ENCODE results near the gene SLC4A4. TPM values are rescaled to one million over a fixed set of nuclear protein-coding genes. Genes with fewer than 3 reads are reported as not detected.

The SLC4A4 gene
- total and polyA plus RNA-seq, 2 of the 13 experiments (the other 11 are each of a cell fraction or from before 2014, with no cell fraction given): 0.01 TPM; not detected in 1

DNA sequence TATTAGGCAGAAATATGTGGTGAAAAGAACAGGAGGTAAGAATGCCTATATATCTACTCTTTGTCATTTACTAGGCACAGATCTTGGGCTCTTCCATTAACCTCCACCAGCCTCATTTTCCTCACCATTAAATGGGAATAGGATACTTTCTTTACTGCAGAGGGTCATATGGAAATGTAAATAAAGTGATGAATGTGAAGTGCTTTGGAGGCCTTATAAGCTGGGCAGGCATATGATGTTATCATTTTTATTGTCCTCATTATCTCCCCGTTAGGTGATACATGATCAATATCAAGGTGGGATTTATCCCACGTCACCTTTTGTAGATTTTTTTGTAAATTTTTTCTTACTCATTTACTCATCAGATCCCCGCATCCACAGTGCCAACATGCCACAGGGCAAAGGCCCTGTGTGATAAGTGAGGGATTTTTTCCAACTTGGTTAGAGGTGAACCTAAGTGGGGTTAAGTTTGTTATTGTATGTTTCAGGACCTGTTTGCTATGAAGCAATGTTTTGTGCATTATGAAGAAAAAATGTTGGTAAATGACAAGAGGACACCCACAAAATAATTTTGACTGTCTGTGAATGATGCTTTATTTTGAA lies 107.8 kb downstream of the SLC4A4 start:
- Histone ChIP-seq H3K79me2 (ENCODE audit: insufficient read depth, low read length) (no peaks in the 10 kb centered on the region), H3K9me3 (ENCODE audit: low read length) (no peaks in the 10 kb centered on the region), H4K20me1 (ENCODE audit: insufficient read depth, low read length) (no peaks in the 10 kb centered on the region), H2AFZ (ENCODE audit: low read length) (no peak overlapping the region), H3K4me1 (ENCODE audit: insufficient read depth, low read length) (no peaks in the 10 kb centered on the region), H3K4me3 (replicated peaks in 1 of 3; ENCODE audit: insufficient read depth in 1 of 3, low read depth in 2 of 3, low read length in 3 of 3) (no peak overlapping the region), H3K4me2 (ENCODE audit: low read depth, low read length) (no peak overlapping the region), H3K27me3 (ENCODE audit: control insufficient read depth in 1 of 2, insufficient read depth in 2 of 2, low read length in 2 of 2) (no peaks in the 10 kb centered on the region), H3K9ac (ENCODE audit: insufficient read depth, low read depth, low read length) (no peak overlapping the region), H3K27ac (ENCODE audit: extremely low read length, insufficient read depth, low read length) (no peak overlapping the region), H3K36me3 (replicated peaks in 1 of 2; ENCODE audit: control insufficient read depth in 1 of 2, insufficient read depth in 2 of 2, low read length in 2 of 2) (no peaks in the 10 kb centered on the region)
- POLR2A ChIA-PET: no interaction called here
- no peak for DNase-seq (ENCODE audit: low spot score)
- FAIRE-seq: no peak
- intact Hi-C loops (cut with micrococcal nuclease; ENCODE audit: unreplicated experiment): loop anchor here (10.0 kb wide), 1 partner anchor 1462 kb away; no protein-coding TSS in a partner anchor
- CTCF ChIA-PET (ENCODE audit: low intra/inter-chr PET ratio, low total read pairs): no interaction called here
- ATAC-seq: no peak
- in situ Hi-C loops (cut with HindIII; ENCODE audit: extremely low pct_ligation_motif_present, low pct_unique_long_range_greater_than_20kb): no loop called here
- WGBS (ENCODE audit: low lambda C conversion rate): 20% methylated on average over 3 of the region's 3 CpGs
- no TSS peak for BruUV-seq (replicated peaks)
- TF ChIP-seq DNMT1 (CRISPR knock-in tag; IDR thresholded peaks at IDR 0.05): no peak
- TF ChIP-seq ZBTB8A (CRISPR knock-in tag; IDR thresholded peaks at IDR 0.05; ENCODE audit: borderline replicate concordance, low read depth): no peak
- TF ChIP-seq, protein P1, sequence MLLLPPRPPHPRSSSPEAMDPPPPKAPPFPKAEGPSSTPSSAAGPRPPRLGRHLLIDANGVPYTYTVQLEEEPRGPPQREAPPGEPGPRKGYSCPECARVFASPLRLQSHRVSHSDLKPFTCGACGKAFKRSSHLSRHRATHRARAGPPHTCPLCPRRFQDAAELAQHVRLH (CRISPR knock-in tag; IDR thresholded peaks at IDR 0.05; ENCODE audit: borderline replicate concordance, low read depth): no peak
- TF ChIP-seq NPAS2 (CRISPR knock-in tag; IDR thresholded peaks at IDR 0.05; ENCODE audit: borderline replicate concordance): no peak
- no peak for TF ChIP-seq ZSCAN22 (CRISPR knock-in tag; IDR thresholded peaks at IDR 0.05)
- TF ChIP-seq CCAR2 (optimal IDR thresholded peaks at IDR 0.05; ENCODE audit: low read depth, low read length): no peak
- no peak for TF ChIP-seq PAX8 (CRISPR knock-in tag; IDR thresholded peaks at IDR 0.05; ENCODE audit: borderline replicate concordance)
- no peak for TF ChIP-seq EP300 (IDR thresholded peaks at IDR 0.05; ENCODE audit: low read depth in 2 of 2, low read length in 2 of 2)
- TF ChIP-seq EP300 (CRISPR knock-in tag; IDR thresholded peaks at IDR 0.05; ENCODE audit: borderline replicate concordance): no peak
- TF ChIP-seq ZNF138 (CRISPR knock-in tag; IDR thresholded peaks at IDR 0.05; ENCODE audit: low read depth): no peak
- TF ChIP-seq, protein P2, sequence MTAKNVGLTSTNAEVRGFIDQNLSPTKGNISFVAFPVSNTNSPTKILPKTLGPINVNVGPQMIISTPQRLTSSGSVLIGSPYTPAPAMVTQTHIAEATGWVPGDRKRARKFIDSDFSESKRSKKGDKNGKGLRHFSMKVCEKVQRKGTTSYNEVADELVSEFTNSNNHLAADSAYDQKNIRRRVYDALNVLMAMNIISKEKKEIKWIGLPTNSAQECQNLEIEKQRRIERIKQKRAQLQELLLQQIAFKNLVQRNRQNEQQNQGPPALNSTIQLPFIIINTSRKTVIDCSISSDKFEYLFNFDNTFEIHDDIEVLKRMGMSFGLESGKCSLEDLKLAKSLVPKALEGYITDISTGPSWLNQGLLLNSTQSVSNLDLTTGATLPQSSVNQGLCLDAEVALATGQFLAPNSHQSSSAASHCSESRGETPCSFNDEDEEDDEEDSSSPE (CRISPR knock-in tag; IDR thresholded peaks at IDR 0.05): no peak
- no peak for TF ChIP-seq ZMYM2 (CRISPR knock-in tag; IDR thresholded peaks at IDR 0.05)
- TF ChIP-seq, protein P3, sequence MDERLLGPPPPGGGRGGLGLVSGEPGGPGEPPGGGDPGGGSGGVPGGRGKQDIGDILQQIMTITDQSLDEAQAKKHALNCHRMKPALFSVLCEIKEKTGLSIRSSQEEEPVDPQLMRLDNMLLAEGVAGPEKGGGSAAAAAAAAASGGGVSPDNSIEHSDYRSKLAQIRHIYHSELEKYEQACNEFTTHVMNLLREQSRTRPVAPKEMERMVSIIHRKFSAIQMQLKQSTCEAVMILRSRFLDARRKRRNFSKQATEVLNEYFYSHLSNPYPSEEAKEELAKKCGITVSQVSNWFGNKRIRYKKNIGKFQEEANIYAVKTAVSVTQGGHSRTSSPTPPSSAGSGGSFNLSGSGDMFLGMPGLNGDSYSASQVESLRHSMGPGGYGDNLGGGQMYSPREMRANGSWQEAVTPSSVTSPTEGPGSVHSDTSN (CRISPR knock-in tag; IDR thresholded peaks at IDR 0.05): no peak
- no peak for TF ChIP-seq ZNF460 (CRISPR knock-in tag; IDR thresholded peaks at IDR 0.05; ENCODE audit: borderline replicate concordance)
- TF ChIP-seq, protein P4, sequence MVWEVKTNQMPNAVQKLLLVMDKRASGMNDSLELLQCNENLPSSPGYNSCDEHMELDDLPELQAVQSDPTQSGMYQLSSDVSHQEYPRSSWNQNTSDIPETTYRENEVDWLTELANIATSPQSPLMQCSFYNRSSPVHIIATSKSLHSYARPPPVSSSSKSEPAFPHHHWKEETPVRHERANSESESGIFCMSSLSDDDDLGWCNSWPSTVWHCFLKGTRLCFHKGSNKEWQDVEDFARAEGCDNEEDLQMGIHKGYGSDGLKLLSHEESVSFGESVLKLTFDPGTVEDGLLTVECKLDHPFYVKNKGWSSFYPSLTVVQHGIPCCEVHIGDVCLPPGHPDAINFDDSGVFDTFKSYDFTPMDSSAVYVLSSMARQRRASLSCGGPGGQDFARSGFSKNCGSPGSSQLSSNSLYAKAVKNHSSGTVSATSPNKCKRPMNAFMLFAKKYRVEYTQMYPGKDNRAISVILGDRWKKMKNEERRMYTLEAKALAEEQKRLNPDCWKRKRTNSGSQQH (CRISPR knock-in tag; IDR thresholded peaks at IDR 0.05; ENCODE audit: low read depth): no peak
- no peak for TF ChIP-seq REXO4 (CRISPR knock-in tag; IDR thresholded peaks at IDR 0.05; ENCODE audit: borderline replicate concordance)

Data from HepG2 (cell line).